Measurements from ENCODE around the gene HLCS.

Gene HLCS

GRCh38 chr21:36735724-36736320 is 230.6 kb downstream of the HLCS start:
- no peak for DNase-seq

GRCh38 chr21:36735201-36735515 is 231.3 kb downstream of the HLCS start:
- DNase-seq, result no peak

- no peak for DNase-seq
These were observed 231.9 kb downstream of the HLCS start for GRCh38 chr21:36734367-36735200.

GRCh38 chr21:36733857-36734256 is 232.6 kb downstream of the HLCS start:
- no peak for DNase-seq

- DNase-seq, result no peak
These were observed 233.7 kb downstream of the HLCS start for GRCh38 chr21:36732761-36733160.

GRCh38 chr21:36732217-36732616 is 234.3 kb downstream of the HLCS start:
- DNase-seq, result no peak

- DNase-seq, result no peak
These were observed 235.9 kb downstream of the HLCS start for GRCh38 chr21:36730291-36731281.

- no peak for DNase-seq
These were observed 237.0 kb downstream of the HLCS start for GRCh38 chr21:36729310-36729970.

GRCh38 chr21:36728371-36729111 is 237.9 kb downstream of the HLCS start:
- DNase-seq, result no peak

GRCh38 chr21:36727866-36728265 is 238.6 kb downstream of the HLCS start:
- no peak for DNase-seq

GRCh38 chr21:36725793-36726386 is 240.6 kb downstream of the HLCS start:
- DNase-seq, result no peak

GRCh38 chr21:36724660-36725059 is 241.8 kb downstream of the HLCS start:
- DNase-seq, result no peak

- no peak for DNase-seq
These were observed 243.0 kb downstream of the HLCS start for GRCh38 chr21:36723371-36723881.

- no peak for DNase-seq
These were observed 243.8 kb downstream of the HLCS start for GRCh38 chr21:36722370-36723368.

- DNase-seq, result no peak
These were observed 244.7 kb downstream of the HLCS start for GRCh38 chr21:36721817-36722216.

- DNase-seq, result no peak
These were observed 246.9 kb downstream of the HLCS start for GRCh38 chr21:36719614-36720013.

GRCh38 chr21:36718951-36719501 is 247.4 kb downstream of the HLCS start:
- DNase-seq, result no peak

- no peak for DNase-seq
These were observed 248.5 kb downstream of the HLCS start for GRCh38 chr21:36717976-36718375.

GRCh38 chr21:36716836-36717235 is 249.6 kb downstream of the HLCS start:
- DNase-seq, result no peak

GRCh38 chr21:36716387-36716786 is 250.1 kb downstream of the HLCS start:
- DNase-seq, result no peak
